ENCODE measurements around the gene DCP1B. TPM values are rescaled to one million over a fixed set of nuclear protein-coding genes. Genes with fewer than 3 reads are reported as not detected.

The DCP1B gene
- total and polyA plus RNA-seq, 2 donors (not counting 3 experiments of a cell fraction or from before 2014, with no cell fraction given): 11.2 to 19.8 TPM

DNA sequence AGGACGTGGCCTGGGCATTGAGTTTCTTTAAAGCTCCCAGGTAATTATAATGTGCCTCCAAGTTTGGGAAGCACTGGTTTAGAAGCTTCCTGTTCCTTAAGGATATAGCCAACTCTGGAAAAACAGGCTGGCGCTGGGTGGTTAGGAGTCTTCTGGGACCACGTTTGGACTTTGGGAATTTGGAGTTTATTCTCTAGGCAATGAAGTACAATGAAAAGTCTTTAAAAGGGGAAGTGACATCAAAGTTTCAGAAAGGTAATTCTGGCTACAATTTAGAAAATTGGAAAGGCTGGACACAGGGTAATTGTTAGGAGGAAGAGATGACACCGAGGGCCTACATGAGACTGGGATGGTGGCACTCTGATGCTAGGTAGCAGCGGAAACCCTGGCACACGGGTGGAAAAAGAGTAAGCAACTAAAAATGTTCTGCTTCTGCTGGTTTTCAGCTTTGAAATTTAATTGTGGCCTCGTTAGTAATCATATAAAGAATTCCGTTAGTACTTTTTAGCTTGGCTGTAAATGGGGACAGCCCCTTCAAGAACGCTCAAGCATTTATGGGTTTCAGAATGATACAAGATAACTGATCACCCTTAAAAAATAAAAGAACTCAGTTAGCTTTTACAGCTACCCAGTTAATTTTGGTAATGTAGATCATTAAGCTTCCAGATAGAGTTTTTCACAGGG, 12.7 kb upstream of the DCP1B start:
- H3K4me2 ChIP-seq (ENCODE audit: insufficient read depth, low read length): no peak overlapping the region
- no peaks in the 10 kb centered on the region for H3K9me3 ChIP-seq (replicated peaks; ENCODE audit: control insufficient read depth, insufficient read depth, low read length)
- DNase-seq (ENCODE audit: low read depth, low spot score) (no peak), FAIRE-seq (no peak)
- ChIA-PET CTCF (no interaction called here), POLR2A (no interaction called here)
- H4K20me1 ChIP-seq (replicated peaks; ENCODE audit: control insufficient read depth, extremely low read depth, insufficient read depth, low read length): no peaks in the 10 kb centered on the region
- intact Hi-C loops (cut with micrococcal nuclease) (no loop called here), dilution Hi-C loops (cut with MboI; ENCODE audit: extremely low pct_ligation_motif_present, low sequenced_read_pairs) (no loop called here)
- H3K36me3 ChIP-seq (ENCODE audit: control insufficient read depth in 2 of 2, extremely low read depth in 1 of 2, insufficient read depth in 2 of 2, low read length in 2 of 2): no peaks in the 10 kb centered on the region
- TF ChIP-seq, protein P1, sequence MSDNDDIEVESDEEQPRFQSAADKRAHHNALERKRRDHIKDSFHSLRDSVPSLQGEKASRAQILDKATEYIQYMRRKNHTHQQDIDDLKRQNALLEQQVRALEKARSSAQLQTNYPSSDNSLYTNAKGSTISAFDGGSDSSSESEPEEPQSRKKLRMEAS (IDR thresholded peaks at IDR 0.05; ENCODE audit: insufficient read depth, insufficient read length): no peak
- no peak for TF ChIP-seq GATA2 (IDR thresholded peaks at IDR 0.05; ENCODE audit: insufficient read depth, insufficient read length, low read depth, low read length)
- no peak for TF ChIP-seq EZH2 (IDR thresholded peaks at IDR 0.05; ENCODE audit: borderline replicate concordance, low read depth, low read length, severe bottlenecking)
- no peak for TF ChIP-seq JUN (IDR thresholded peaks at IDR 0.05; ENCODE audit: borderline replicate concordance, insufficient read depth, insufficient read length, low read depth)
- no peak for TF ChIP-seq FOS (IDR thresholded peaks at IDR 0.05; ENCODE audit: borderline replicate concordance, insufficient read depth, low read length)
- TF ChIP-seq POLR2AphosphoS5 (IDR thresholded peaks at IDR 0.05; ENCODE audit: insufficient read depth, low read depth, low read length): no peak
- no peak for TF ChIP-seq POLR2A (IDR thresholded peaks at IDR 0.05; ENCODE audit: low read depth, low read length)
- no peak for TF ChIP-seq MYC (IDR thresholded peaks at IDR 0.05; ENCODE audit: low read depth, low read length)
- TF ChIP-seq, protein P2, sequence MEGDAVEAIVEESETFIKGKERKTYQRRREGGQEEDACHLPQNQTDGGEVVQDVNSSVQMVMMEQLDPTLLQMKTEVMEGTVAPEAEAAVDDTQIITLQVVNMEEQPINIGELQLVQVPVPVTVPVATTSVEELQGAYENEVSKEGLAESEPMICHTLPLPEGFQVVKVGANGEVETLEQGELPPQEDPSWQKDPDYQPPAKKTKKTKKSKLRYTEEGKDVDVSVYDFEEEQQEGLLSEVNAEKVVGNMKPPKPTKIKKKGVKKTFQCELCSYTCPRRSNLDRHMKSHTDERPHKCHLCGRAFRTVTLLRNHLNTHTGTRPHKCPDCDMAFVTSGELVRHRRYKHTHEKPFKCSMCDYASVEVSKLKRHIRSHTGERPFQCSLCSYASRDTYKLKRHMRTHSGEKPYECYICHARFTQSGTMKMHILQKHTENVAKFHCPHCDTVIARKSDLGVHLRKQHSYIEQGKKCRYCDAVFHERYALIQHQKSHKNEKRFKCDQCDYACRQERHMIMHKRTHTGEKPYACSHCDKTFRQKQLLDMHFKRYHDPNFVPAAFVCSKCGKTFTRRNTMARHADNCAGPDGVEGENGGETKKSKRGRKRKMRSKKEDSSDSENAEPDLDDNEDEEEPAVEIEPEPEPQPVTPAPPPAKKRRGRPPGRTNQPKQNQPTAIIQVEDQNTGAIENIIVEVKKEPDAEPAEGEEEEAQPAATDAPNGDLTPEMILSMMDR (IDR thresholded peaks at IDR 0.05; ENCODE audit: extremely low read depth in 1 of 2, insufficient read depth in 1 of 2, low read depth in 1 of 2, low read length in 2 of 2): no peak
- H3K9me1 ChIP-seq (replicated peaks; ENCODE audit: control insufficient read depth, extremely low read depth, insufficient read depth, low read length): no peaks in the 10 kb centered on the region
- H3K27me3 ChIP-seq (ENCODE audit: control insufficient read depth in 2 of 2, insufficient read depth in 2 of 2, low read length in 2 of 2): peaks cover 9 to 17% of the 10 kb centered on the region in 2 experiments
- H3K4me1 ChIP-seq (ENCODE audit: control insufficient read depth, extremely low read depth, insufficient read depth, low read length): no peaks in the 10 kb centered on the region
- H3K9ac ChIP-seq (replicated peaks; ENCODE audit: extremely low read depth, insufficient read depth, low read length): no peak overlapping the region
- no TSS peak for BruUV-seq (replicated peaks)
- H3K79me2 ChIP-seq (ENCODE audit: control insufficient read depth, insufficient read depth, low read length): no peaks in the 10 kb centered on the region
- H3K4me3 ChIP-seq (replicated peaks in 1 of 3; ENCODE audit: insufficient read depth in 1 of 3, low read depth in 1 of 3, low read length in 3 of 3): no peak overlapping the region
- H2AFZ ChIP-seq (ENCODE audit: low read depth, low read length): no peak overlapping the region
- no peak overlapping the region for H3K27ac ChIP-seq (ENCODE audit: insufficient read depth, low read depth, low read length)

Measured in endothelial cell of umbilical vein (primary cell).